ENCODE data around the gene PRR22. TPM values are rescaled to one million over a fixed set of nuclear protein-coding genes. Genes with fewer than 3 reads are reported as not detected.

PRR22 gene
- polyA plus RNA-seq, 1 donor from 2014 or later, result 0.97 TPM

- Histone ChIP-seq H3K9me2 (ENCODE audit: insufficient read depth, low read length) (no peaks in the 10 kb centered on the region), H3K36me3 (ENCODE audit: insufficient read depth, low read length) (no peaks in the 10 kb centered on the region), H3K4me2 (ENCODE audit: low read length) (no peak overlapping the region), H3K4me3 (ENCODE audit: low read length) (no peak overlapping the region), H3K27ac (ENCODE audit: low read length) (no peak overlapping the region), H2AFZ (ENCODE audit: low read depth, low read length) (no peak overlapping the region), H4K20me1 (ENCODE audit: insufficient read depth) (no peaks in the 10 kb centered on the region), H3F3A (ENCODE audit: insufficient read depth, low read length, poor library complexity, severe bottlenecking) (no peaks in the 10 kb centered on the region), H3K9ac (ENCODE audit: low read length) (no peak overlapping the region), H3K79me2 (replicated peaks; ENCODE audit: insufficient read depth, low read length) (no peaks in the 10 kb centered on the region), H3K27me3 (ENCODE audit: insufficient read depth, low read depth, low read length) (no peaks in the 10 kb centered on the region), H3K9me3 (ENCODE audit: low read length) (no peaks in the 10 kb centered on the region)
- TF ChIP-seq REST (IDR thresholded peaks at IDR 0.05; ENCODE audit: borderline replicate concordance) (no peak), MXI1 (conservative IDR thresholded peaks at IDR 0.05; ENCODE audit: poor library complexity, severe bottlenecking) (no peak), TAF1 (IDR thresholded peaks at IDR 0.05; ENCODE audit: low read depth) (no peak), CTCF (IDR thresholded peaks at IDR 0.05; ENCODE audit: poor library complexity, severe bottlenecking) (no peak), RAD21 (conservative IDR thresholded peaks at IDR 0.05) (no peak), EZH2 (IDR thresholded peaks at IDR 0.05; ENCODE audit: borderline replicate concordance, insufficient read depth, low read length, poor library complexity, severe bottlenecking) (no peak), POLR2AphosphoS5 (IDR thresholded peaks at IDR 0.05) (no peak), EP300 (conservative IDR thresholded peaks at IDR 0.05; ENCODE audit: poor library complexity, severe bottlenecking) (no peak), SMC3 (conservative IDR thresholded peaks at IDR 0.05; ENCODE audit: poor library complexity) (no peak)
These were observed 36.2 kb upstream of the PRR22 start for GRCh38 chr19:5820785-5821184.

- no peak overlapping the region for H2AFZ ChIP-seq (ENCODE audit: low read depth, low read length)
- no peaks in the 10 kb centered on the region for H3K9me2 ChIP-seq (ENCODE audit: insufficient read depth, low read length)
- H3K27me3 ChIP-seq (ENCODE audit: insufficient read depth, low read depth, low read length), result no peaks in the 10 kb centered on the region
- no peaks in the 10 kb centered on the region for H3K36me3 ChIP-seq (ENCODE audit: insufficient read depth, low read length)
- no peak for TF ChIP-seq EP300 (conservative IDR thresholded peaks at IDR 0.05; ENCODE audit: poor library complexity, severe bottlenecking)
- TF ChIP-seq RAD21 (conservative IDR thresholded peaks at IDR 0.05), result no peak
- no peak for TF ChIP-seq REST (IDR thresholded peaks at IDR 0.05; ENCODE audit: borderline replicate concordance)
- TF ChIP-seq CTCF (IDR thresholded peaks at IDR 0.05; ENCODE audit: poor library complexity, severe bottlenecking), result no peak
- TF ChIP-seq POLR2AphosphoS5 (IDR thresholded peaks at IDR 0.05), result no peak
- TF ChIP-seq SMC3 (conservative IDR thresholded peaks at IDR 0.05; ENCODE audit: poor library complexity), result no peak
- no peak for TF ChIP-seq TAF1 (IDR thresholded peaks at IDR 0.05; ENCODE audit: low read depth)
- H3F3A ChIP-seq (ENCODE audit: insufficient read depth, low read length, poor library complexity, severe bottlenecking), result no peaks in the 10 kb centered on the region
- no peaks in the 10 kb centered on the region for H3K9me3 ChIP-seq (ENCODE audit: low read length)
- no peak overlapping the region for H3K4me2 ChIP-seq (ENCODE audit: low read length)
- H3K9ac ChIP-seq (ENCODE audit: low read length), result no peak overlapping the region
- H3K27ac ChIP-seq (ENCODE audit: low read length), result no peak overlapping the region
- no peak overlapping the region for H3K4me3 ChIP-seq (ENCODE audit: low read length)
- H3K79me2 ChIP-seq (replicated peaks; ENCODE audit: insufficient read depth, low read length), result no peaks in the 10 kb centered on the region
- no peaks in the 10 kb centered on the region for H4K20me1 ChIP-seq (ENCODE audit: insufficient read depth)
These were observed 34.0 kb upstream of the PRR22 start for GRCh38 chr19:5818594-5818993.

Data from neural cell (in vitro differentiated cells).